VCaP (cell line): Measurements from ENCODE around the gene DSTN.

ENCODE experiments used
- H3K27ac ChIP-seq: fragments of 450-650 bp; 2 replicates; pipeline ENCODE4 v1.5.1; 2017
- TF ChIP-seq, protein P1 (sequence below): fragments of 450-650 bp; conservative IDR thresholded peaks from 2 replicates; pipeline ENCODE4 v1.5.1; 2017; ENCODE audit warnings: mild to moderate bottlenecking, moderate library complexity

The DSTN gene

DNA sequence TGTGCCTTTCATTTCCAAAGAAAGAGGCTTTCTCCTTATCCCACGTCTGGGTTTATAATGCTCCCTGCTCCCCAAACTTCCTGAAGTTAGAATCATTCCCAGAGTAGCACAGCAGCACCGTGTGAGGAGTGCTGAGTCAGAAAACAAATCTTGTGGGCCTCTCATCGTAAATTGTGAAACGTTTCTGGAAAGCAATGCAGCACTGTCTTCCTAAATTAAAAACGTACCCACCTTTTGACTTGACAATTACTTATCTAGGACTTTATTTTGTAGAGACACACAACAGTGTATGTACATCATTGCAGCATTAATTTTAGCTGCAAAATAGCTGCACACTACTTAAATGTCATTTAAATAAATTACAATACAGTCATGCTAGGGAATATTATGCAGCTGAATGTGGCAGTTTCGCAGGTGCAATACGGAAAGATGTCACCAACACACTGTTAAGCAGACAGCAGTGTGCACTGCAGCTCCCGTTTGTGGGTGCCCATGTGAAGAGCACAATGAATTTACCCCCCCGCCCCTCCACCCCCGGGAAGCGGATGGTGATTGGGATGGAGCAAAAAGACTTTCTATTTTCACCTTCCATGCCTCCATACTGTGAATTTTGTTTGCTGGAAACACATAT, 81.4 kb downstream of the DSTN start:
- TF ChIP-seq, protein P1, sequence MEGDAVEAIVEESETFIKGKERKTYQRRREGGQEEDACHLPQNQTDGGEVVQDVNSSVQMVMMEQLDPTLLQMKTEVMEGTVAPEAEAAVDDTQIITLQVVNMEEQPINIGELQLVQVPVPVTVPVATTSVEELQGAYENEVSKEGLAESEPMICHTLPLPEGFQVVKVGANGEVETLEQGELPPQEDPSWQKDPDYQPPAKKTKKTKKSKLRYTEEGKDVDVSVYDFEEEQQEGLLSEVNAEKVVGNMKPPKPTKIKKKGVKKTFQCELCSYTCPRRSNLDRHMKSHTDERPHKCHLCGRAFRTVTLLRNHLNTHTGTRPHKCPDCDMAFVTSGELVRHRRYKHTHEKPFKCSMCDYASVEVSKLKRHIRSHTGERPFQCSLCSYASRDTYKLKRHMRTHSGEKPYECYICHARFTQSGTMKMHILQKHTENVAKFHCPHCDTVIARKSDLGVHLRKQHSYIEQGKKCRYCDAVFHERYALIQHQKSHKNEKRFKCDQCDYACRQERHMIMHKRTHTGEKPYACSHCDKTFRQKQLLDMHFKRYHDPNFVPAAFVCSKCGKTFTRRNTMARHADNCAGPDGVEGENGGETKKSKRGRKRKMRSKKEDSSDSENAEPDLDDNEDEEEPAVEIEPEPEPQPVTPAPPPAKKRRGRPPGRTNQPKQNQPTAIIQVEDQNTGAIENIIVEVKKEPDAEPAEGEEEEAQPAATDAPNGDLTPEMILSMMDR = no peak
- H3K27ac ChIP-seq = peak overlapping the region; percentile 49

DNA sequence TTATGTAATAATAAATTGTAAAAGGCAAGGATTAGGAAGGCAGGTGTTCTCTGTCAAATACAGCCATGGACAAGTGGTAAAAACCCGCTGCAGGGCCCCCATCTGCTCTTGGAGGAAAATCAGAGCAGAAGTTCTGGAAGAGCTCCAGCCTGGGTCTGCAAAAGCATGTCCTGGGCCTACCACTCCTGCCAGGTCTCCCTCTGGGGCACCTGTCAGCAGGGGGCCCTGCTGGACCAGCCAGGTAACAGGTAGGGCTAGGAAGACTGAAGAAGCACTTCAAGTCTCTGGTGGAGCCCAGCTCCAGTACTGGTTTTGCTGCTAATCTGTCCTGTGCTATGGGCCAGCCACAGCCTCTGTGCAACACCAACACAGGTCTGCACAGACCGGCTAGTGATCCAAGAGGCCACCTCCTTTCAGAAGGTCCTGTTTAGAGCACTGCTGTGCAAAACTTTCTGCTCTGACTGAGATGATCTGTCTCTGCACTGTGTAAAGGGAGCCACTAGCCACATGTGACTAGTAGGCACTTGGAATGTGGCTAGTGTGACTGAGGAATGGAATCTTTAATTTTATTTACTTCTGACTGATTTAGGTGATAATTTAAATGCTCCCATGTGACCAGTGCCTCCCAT, 82.0 kb downstream of the DSTN start:
- H3K27ac ChIP-seq = peak overlapping the region; percentile 49
- TF ChIP-seq, protein P1 = peak; percentile 85

DNA sequence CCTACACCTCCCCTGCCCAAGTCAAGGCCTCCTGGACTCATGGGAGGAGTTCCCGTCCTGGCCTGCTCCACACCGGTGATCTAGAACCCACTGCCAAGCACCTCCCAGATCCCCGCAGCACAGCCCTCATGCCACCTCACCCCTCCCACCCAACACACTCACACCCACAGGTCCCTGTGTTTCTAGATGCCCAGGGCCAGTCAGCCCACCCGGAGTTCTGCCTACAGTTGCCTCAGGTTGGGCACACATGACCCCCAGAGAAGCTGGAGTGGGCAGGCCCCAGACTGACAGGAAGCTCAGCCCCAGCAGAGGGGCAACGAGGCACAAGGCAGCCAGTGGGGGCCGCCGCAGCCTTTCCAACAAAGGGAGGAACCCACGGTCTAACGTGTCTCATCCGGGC, 82.5 kb downstream of the DSTN start:
- peak overlapping the region; percentile 49 for H3K27ac ChIP-seq
- TF ChIP-seq, protein P1 = no peak

DNA sequence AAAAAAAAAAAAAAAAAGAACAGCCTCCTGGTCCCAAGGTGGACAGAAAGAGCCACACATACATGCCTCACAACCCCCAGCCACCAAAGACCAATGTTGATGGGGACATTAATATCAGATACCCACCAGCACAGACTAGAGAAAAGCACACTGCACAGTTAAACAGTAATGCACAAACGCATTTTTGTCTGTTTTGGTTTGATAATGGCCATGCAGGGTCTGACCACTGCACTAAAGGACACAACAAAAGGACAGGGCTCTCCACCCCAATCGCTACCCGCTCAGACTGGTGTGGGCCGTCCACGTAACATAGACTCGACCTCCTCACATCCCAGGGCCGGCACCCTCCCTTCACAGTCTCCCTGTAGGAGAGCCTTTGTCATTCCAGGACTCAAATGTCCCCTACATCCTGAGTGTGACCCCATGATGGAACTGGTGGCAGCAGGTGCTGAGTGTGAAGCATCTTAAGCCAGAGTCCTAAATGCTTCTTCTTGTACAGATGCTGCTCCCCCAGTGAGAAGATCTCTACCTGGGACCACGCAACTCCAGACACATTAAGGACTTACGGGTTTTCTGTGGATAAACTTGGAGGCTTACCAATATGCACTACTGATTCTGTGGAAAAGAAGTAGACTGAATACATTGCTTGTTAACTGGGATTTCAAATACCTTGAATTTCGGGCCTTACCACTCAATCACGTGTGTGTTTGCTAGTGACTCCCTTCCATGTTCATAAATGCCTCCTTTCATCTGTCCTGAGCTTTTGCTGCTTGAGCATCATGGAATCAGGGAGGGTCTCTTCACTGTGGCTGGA, 84.2 kb downstream of the DSTN start:
- no peak overlapping the region for H3K27ac ChIP-seq
- TF ChIP-seq, protein P1 = no peak

DNA sequence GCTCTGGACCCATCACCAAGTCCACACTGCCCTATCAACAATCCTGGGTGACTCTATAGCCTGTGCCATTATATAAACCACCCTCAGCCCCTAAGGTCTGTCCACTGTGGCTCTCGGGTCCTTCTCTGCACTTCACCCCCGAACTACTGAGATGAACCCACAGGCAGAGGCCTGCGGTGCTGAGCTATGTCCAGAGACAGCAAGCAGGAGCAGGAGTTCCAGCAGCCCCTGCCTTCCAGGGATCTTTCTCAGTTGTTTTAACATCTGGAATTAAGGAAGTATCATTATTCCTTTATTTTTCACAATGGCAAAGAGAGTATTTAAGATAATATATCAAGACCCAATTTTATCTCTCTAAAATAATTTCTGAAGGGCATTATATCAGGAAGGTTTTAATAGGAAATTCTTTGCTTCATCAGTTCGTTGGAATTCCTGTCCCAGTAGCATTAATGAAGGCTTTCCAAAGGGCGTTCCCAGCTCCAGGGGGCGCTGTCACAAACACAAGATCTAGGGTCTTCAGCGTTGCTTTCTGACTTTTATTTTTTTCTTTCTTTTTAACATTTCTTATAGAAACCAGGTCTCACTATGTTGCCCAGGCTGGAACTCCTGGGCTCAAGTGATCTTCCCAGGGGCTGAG, 84.9 kb downstream of the DSTN start:
- H3K27ac ChIP-seq = no peak overlapping the region
- TF ChIP-seq, protein P1 = peak; percentile 55

DNA sequence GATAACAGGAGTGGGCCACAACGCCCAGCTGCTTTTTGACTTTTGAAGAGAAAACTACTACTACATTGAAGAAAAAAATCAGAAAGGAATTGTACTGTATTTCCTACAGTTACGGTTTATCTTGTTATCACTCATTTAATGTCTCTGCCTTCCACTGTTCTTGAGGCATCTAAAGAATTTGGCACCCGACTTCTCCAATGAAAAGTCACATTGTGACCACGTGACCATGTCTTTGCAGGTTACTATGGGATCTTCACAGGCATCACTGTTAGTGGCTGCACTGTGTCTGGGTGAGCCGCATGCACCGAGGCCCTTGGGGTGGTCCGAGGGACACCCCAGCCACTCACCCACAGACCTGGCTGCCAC, 85.4 kb downstream of the DSTN start:
- TF ChIP-seq, protein P1 = peak; percentile 24
- H3K27ac ChIP-seq = no peak overlapping the region

DNA sequence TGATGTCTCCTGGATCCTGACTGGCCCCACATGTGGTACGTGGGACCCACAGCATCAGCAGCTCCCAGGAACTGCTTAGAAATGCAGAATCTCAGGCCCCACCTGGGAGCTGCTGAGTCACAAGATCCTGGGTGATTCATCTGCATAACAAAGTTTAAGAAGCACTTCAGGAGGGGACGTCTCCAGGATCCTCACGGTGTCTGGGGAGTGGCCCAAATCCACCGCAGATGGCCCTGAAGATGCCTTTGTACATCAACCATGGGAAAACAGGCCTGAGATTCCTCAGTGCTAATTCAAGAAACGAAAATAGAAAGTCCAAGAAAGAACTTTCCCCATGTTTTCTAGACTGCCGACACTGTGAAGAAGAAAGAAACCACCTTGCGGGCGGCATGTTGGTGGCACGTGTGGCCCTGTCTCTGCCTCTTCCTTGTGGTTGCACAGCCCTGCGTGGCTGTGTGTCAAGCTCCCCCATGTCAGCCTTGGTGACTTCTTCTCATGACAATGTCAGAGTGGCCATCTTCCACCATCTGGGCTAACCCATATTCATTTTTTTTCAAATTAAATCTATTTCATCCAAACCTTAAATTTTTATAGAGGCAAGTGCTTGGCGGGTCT, 86.1 kb downstream of the DSTN start:
- H3K27ac ChIP-seq = no peak overlapping the region
- TF ChIP-seq, protein P1 = no peak
